ENCODE measurements around the gene ROMO1. TPM values are rescaled to one million over a fixed set of nuclear protein-coding genes. Genes with fewer than 3 reads are reported as not detected.
"Not testable (repeated sequence)": the region's sequence is repeated elsewhere in the genome, so short reads cannot be mapped to it uniquely, and the experiment has no call there.

ROMO1 gene
- total RNA-seq, 3 donors from 2014 or later (not counting 1 experiment from before 2014, with no cell fraction given), result 38.3 to 49.7 (median 40.5) TPM

DNA sequence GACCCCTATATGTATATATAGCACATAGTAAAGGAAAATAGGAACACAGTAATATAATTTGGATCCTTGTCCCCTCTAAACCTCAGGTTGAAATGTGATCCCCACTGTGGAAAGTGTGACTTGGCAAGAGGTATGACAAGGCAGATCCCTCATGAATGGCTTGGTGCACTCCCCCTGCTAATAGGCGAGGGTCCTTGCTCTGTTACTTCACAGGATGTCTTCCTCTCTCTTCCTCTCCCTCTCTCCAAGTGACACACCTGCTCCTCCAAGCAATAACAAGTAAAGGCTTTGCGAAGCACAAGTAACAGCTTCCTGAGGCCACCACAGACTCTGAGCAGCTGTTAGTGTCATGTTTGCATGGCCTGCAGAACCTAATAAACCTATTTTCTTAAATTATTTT lies 16.4 kb downstream of the ROMO1 start:
- Histone ChIP-seq H3K4me3 (ENCODE audit: low read length) (no peak overlapping the region), H3K4me1 (ENCODE audit: control insufficient read depth, insufficient read depth, low read length) (peaks cover 16% of the 10 kb centered on the region), H3K27ac (ENCODE audit: low read length) (no peak overlapping the region), H3K36me3 (ENCODE audit: control insufficient read depth, insufficient read depth, low read length) (peaks cover 93% of the 10 kb centered on the region), H3K27me3 (ENCODE audit: control insufficient read depth, insufficient read depth, low read length) (no peaks in the 10 kb centered on the region), H3K9me3 (ENCODE audit: control insufficient read depth, insufficient read depth, low read length) (no peaks in the 10 kb centered on the region)
- H3K4me3 Mint-ChIP-seq, result no peak overlapping the region
- no peaks in the 10 kb centered on the region for H3K9me3 Mint-ChIP-seq
- peak overlapping the region; percentile 48 to 77 for H3K27ac Mint-ChIP-seq
- H3K4me1 Mint-ChIP-seq, result peaks cover 34 to 35% of the 10 kb centered on the region in 2 donors
- TF ChIP-seq, protein P1, sequence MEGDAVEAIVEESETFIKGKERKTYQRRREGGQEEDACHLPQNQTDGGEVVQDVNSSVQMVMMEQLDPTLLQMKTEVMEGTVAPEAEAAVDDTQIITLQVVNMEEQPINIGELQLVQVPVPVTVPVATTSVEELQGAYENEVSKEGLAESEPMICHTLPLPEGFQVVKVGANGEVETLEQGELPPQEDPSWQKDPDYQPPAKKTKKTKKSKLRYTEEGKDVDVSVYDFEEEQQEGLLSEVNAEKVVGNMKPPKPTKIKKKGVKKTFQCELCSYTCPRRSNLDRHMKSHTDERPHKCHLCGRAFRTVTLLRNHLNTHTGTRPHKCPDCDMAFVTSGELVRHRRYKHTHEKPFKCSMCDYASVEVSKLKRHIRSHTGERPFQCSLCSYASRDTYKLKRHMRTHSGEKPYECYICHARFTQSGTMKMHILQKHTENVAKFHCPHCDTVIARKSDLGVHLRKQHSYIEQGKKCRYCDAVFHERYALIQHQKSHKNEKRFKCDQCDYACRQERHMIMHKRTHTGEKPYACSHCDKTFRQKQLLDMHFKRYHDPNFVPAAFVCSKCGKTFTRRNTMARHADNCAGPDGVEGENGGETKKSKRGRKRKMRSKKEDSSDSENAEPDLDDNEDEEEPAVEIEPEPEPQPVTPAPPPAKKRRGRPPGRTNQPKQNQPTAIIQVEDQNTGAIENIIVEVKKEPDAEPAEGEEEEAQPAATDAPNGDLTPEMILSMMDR (IDR thresholded peaks at IDR 0.05), result no peak
- 94% methylated on average over 2 of the region's 2 CpGs for WGBS (ENCODE audit: insufficient coverage)
- intact Hi-C loops (cut with micrococcal nuclease), result loop anchor here (1.0 kb wide), 1 partner anchor 8 kb away; no protein-coding TSS in a partner anchor
- H3K27me3 Mint-ChIP-seq (ENCODE audit: low read depth in 2 of 2), result no peaks in the 10 kb centered on the region
- peaks cover 28% of the 10 kb centered on the region for H3K36me3 Mint-ChIP-seq
- ATAC-seq (no peak), DNase-seq (no peak)

DNA sequence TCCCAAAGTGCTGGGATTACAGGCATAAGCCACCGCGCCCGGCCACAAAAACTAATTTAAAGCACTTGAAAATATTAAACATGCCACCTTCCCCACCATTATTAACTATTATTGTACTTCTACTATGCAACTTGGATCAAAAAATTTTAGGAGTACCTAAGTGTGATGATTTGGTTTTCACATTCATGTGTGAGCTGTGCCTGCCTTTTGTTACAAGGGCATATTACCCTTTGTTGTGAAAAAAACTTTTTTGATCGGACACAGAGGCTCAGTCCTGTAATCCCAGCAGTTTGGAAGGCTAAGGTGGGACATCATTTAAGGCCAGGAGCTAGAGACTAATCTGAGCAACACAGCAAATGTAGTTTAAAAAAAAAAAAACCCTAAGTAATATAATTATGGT lies 17.1 kb downstream of the ROMO1 start:
- peaks cover 28 to 32% of the 10 kb centered on the region in 2 donors for H3K4me1 Mint-ChIP-seq
- TF ChIP-seq, protein P1 (IDR thresholded peaks at IDR 0.05), result no peak
- no peak overlapping the region for H3K4me3 ChIP-seq (ENCODE audit: low read length)
- no peak overlapping the region for H3K4me3 Mint-ChIP-seq
- H3K27ac ChIP-seq (ENCODE audit: low read length), result no peak overlapping the region
- DNase-seq, result no peak
- intact Hi-C loops (cut with micrococcal nuclease), result loop anchor here (1.0 kb wide), 1 partner anchor 9 kb away; no protein-coding TSS in a partner anchor
- H3K36me3 Mint-ChIP-seq, result peaks cover 23% of the 10 kb centered on the region
- no peaks in the 10 kb centered on the region for H3K27me3 Mint-ChIP-seq (ENCODE audit: low read depth in 2 of 2)
- H3K27ac Mint-ChIP-seq, result peak overlapping the region in 1 of 2 donors; percentile 77
- peaks cover 93% of the 10 kb centered on the region for H3K36me3 ChIP-seq (ENCODE audit: control insufficient read depth, insufficient read depth, low read length)
- H3K9me3 Mint-ChIP-seq, result no peaks in the 10 kb centered on the region
- WGBS (ENCODE audit: insufficient coverage), result 91% methylated on average over 4 of the region's 4 CpGs
- no peaks in the 10 kb centered on the region for H3K27me3 ChIP-seq (ENCODE audit: control insufficient read depth, insufficient read depth, low read length)
- no peak for ATAC-seq
- H3K4me1 ChIP-seq (ENCODE audit: control insufficient read depth, insufficient read depth, low read length), result peaks cover 16% of the 10 kb centered on the region
- H3K9me3 ChIP-seq (ENCODE audit: control insufficient read depth, insufficient read depth, low read length), result no peaks in the 10 kb centered on the region

- H3K27me3 Mint-ChIP-seq (ENCODE audit: low read depth in 2 of 2); H3K27ac ChIP-seq (ENCODE audit: low read length); H3K9me3 Mint-ChIP-seq; H3K9me3 ChIP-seq (ENCODE audit: control insufficient read depth, insufficient read depth, low read length); intact Hi-C loops (cut with micrococcal nuclease); H3K4me3 ChIP-seq (ENCODE audit: low read length); DNase-seq; ATAC-seq; H3K27me3 ChIP-seq (ENCODE audit: control insufficient read depth, insufficient read depth, low read length): not testable (repeated sequence)
- Mint-ChIP-seq H3K36me3 (peaks cover 24% of the 10 kb centered on the region), H3K4me3 (peak overlapping the region; percentile 49), H3K4me1 (peaks cover 41 to 46% of the 10 kb centered on the region in 2 donors), H3K27ac (peak overlapping the region; percentile 35 to 53)
- H3K4me1 ChIP-seq (ENCODE audit: control insufficient read depth, insufficient read depth, low read length), result peaks cover 21% of the 10 kb centered on the region
- 93% methylated on average over 7 of the region's 8 CpGs for WGBS (ENCODE audit: insufficient coverage)
- H3K36me3 ChIP-seq (ENCODE audit: control insufficient read depth, insufficient read depth, low read length), result peaks cover 91% of the 10 kb centered on the region
Measured at GRCh38 chr20:35718321-35718720, 19.1 kb downstream of the ROMO1 start.

DNA sequence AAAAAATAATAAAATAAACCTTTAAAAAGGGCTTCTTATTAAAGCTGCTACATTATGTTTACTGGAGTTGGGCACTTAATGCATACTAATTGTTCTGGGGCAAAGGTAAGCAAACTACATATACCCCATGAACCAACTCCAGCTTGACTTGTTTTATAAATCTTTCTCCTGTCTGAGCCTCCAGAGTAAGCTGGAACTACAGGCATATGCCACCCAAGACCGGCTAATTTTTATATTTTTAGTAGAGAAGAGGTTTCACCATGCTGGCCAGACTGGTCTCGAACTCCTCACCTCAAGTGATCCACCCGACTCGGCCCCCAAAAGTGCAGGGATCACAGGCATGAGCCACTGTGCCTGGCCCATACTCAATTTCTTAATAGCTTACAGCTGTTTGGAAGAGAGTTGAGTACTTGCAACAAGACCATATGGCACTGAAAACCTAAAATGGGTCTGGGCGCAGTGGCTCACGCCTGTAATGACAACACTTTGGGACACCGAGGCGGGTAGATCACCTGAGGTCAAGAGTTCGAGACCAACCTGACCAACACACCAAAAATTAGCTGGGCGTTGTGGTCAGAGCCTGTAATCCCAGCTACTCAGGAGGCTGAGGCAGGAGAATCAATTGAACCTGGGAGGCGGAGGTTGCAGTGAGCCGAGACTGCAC lies 19.9 kb downstream of the ROMO1 start:
- Histone ChIP-seq H3K27me3 (ENCODE audit: control insufficient read depth, insufficient read depth, low read length) (no peaks in the 10 kb centered on the region), H3K9me3 (ENCODE audit: control insufficient read depth, insufficient read depth, low read length) (no peaks in the 10 kb centered on the region), H3K27ac (ENCODE audit: low read length) (no peak overlapping the region), H3K36me3 (ENCODE audit: control insufficient read depth, insufficient read depth, low read length) (peaks cover 91% of the 10 kb centered on the region), H3K4me1 (ENCODE audit: control insufficient read depth, insufficient read depth, low read length) (peaks cover 26% of the 10 kb centered on the region), H3K4me3 (ENCODE audit: low read length) (no peak overlapping the region)
- WGBS (ENCODE audit: insufficient coverage), result 96% methylated on average over 12 of the region's 12 CpGs
- DNase-seq, result no peak
- peak overlapping the region in 1 of 2 donors; percentile 29 for H3K27ac Mint-ChIP-seq
- TF ChIP-seq, protein P1 (IDR thresholded peaks at IDR 0.05), result no peak
- peaks cover 37 to 42% of the 10 kb centered on the region in 2 donors for H3K4me1 Mint-ChIP-seq
- intact Hi-C loops (cut with micrococcal nuclease), result no loop called here
- ATAC-seq, result no peak
- H3K27me3 Mint-ChIP-seq (ENCODE audit: low read depth in 2 of 2), result no peaks in the 10 kb centered on the region
- H3K36me3 Mint-ChIP-seq, result peaks cover 21% of the 10 kb centered on the region
- no peak overlapping the region for H3K4me3 Mint-ChIP-seq
- no peaks in the 10 kb centered on the region for H3K9me3 Mint-ChIP-seq
